Right ventricle myocardium inferior (tissue), 1 donor: Measurements from ENCODE around the gene WDR74. TPM values are rescaled to one million over a fixed set of nuclear protein-coding genes. Genes with fewer than 3 reads are reported as not detected.

Experiments used
- ATAC-seq: fragments of 200-7000 bp; cut with Tn5 transposase; one replicate; pipeline ENCODE4 v1.9.1; 2020; ENCODE audit warnings: mild to moderate bottlenecking, moderate library complexity
- DNase-seq: peaks from one replicate; pipeline ENCODE4 v3.0.0; 2021; ENCODE audit errors: missing footprints
- intact Hi-C: fragments of 100-400 bp; cut with DNase I; formaldehyde crosslinking; loops from one replicate; pipeline ENCODE4 v1.11.0; 2022
- long read RNA-seq: library from polyadenylated mRNA; unstranded; transcript quantifications from one replicate; pipeline ENCODE4 v2.0.0, GENCODE V29; 2021
- total RNA-seq: library from RNA; stranded (reverse); fragmentation: NEBNext Ultra II Directional; extraction: Animal tissue kit (Norgen Biotek cat#: 25700); gene quantifications from one replicate; pipeline ENCODE4 v1.2.1, GENCODE V29; 2021
- donor health status: DM: no; HTN: yes; CAD: no; lungs with severe emphysema.

The WDR74 gene
- total RNA-seq: 25.4 TPM
- long read RNA-seq, transcript WDR74-201 (11 exons, 1,289 nt): major isoform, 13 of 18 reads
- long read RNA-seq, partial matches to known transcripts: 1 of 18 reads
- long read RNA-seq, other reads (novel, unspliced or antisense): 4 of 18 reads

- peak; percentile 77 for ATAC-seq
- peak; percentile 98 for DNase-seq
- intact Hi-C loops: no loop called here
Measured at GRCh38 chr11:62839050-62839945, at the start of gene WDR74. Gene WDR74, minus strand, starts transcription at chr11:62839590. Its CDS starts 20 bp downstream, at chr11:62839570.

DNA sequence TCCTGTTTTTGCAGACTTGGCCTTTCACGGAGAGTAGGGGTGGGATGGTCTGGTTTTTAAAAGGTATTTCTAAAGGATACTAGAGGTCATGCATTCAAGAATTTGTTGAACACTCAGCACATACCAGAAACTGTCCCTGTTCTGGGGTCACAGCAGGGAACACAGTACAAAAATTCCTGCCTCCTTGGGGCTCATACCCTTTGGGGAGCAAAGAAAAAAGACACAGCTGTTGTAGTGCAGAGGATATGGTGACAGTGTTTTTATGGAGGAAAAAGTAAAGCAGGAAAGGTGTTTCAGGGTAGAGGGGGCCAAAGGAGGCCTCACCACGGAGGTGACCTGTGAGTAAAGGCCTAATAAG lies 49.7 kb upstream of the WDR74 start:
- DNase-seq (no peak), ATAC-seq (no peak)
- intact Hi-C loops: no loop called here

GRCh38 chr11:62888406-62888805 lies 49.0 kb upstream of the WDR74 start:
- ATAC-seq: no peak
- intact Hi-C loops: no loop called here

DNA sequence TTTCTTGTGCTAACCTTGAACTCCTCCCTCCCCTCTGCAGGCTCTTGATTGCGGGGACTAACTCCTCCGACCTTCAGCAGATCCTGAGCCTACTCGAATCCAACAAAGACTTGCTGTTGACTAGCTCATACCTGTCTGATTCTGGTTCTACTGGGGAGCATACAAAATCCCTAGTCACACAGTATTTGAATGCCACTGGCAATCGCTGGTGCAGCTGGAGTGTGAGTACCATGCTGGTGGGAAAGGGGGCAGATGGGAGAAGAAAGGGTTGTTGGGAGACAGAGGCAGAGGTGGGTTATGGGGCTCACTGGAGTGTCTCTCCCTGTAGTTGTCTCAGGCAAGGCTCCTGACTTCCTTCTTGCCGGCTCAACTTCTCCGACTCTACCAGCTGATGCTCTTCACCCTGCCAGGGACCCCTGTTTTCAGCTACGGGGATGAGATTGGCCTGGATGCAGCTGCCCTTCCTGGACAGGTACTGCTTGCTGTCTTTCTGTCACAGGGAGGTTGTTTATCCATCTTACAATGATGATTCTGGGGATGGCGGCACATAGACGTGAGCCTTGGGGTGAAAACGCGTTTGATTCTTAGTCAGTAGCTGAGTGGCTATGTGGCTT lies 45.9 kb upstream of the WDR74 start:
- ATAC-seq: no peak
- intact Hi-C loops: no loop called here
- DNase-seq: no peak

More at GRCh38 chr11:62888406-62888805, 49.0 kb upstream of the WDR74 start:
- DNase-seq: no peak

- intact Hi-C loops: no loop called here
- ATAC-seq (no peak), DNase-seq (no peak)
Measured at GRCh38 chr11:62883673-62884072, 44.3 kb upstream of the WDR74 start.

GRCh38 chr11:62882788-62883501 lies 43.6 kb upstream of the WDR74 start:
- no peak for ATAC-seq
- intact Hi-C loops: no loop called here
- no peak for DNase-seq

GRCh38 chr11:62882431-62882749 lies 43.0 kb upstream of the WDR74 start:
- DNase-seq: no peak
- ATAC-seq: no peak
- intact Hi-C loops: no loop called here

DNA sequence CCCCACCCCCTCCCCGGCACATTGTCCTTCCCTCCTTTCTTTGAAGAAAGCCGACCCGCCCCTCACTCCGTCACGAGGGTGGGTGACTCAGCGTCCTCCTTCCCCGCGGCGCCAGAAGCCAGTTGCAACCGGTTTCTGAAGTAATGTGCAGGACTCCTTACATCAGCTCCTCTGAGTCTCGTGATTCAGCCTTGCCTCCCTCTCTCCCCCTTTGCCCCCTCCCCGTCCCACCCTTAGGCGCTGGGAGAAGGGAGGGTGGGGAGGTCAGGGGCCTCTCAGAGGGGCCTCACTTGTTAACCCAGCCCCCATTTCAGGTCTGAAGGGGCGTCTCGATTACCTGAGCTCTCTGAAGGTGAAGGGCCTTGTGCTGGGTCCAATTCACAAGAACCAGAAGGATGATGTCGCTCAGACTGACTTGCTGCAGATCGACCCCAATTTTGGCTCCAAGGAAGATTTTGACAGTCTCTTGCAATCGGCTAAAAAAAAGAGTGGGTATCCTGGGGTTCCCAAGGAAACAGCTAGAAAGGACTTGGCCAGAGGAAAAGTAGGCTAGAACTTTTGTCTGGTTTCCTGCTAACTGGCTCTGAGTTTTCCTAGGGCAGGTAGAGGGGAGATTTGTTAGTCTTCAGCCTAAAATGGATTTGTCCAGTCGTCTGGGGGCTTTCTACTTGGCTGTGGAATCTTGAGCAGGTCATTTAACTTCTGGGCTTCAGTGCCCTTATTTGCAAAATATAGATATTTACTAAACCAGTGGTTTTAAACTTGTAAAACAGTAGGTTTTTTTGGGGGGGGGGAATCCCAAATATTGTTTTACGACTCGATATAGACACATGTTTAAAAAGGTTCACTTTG lies 42.4 kb upstream of the WDR74 start:
- ATAC-seq (peak; percentile 68), DNase-seq (peak; percentile 95)
- intact Hi-C loops: no loop called here

DNA sequence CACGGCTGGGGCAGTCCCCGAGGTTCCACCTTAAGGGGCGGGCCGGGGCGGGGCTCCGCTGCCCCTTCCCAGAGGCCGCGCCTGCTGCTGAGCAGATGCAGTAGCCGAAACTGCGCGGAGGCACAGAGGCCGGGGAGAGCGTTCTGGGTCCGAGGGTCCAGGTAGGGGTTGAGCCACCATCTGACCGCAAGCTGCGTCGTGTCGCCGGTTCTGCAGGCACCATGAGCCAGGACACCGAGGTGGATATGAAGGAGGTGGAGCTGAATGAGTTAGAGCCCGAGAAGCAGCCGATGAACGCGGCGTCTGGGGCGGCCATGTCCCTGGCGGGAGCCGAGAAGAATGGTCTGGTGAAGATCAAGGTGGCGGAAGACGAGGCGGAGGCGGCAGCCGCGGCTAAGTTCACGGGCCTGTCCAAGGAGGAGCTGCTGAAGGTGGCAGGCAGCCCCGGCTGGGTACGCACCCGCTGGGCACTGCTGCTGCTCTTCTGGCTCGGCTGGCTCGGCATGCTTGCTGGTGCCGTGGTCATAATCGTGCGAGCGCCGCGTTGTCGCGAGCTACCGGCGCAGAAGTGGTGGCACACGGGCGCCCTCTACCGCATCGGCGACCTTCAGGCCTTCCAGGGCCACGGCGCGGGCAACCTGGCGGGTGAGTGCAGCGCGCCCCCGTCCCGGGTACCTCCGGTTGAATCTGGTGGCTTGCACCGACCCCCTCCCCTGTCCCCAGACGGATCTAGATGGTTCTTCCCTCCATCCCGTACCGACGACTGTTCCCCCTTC lies 41.6 kb upstream of the WDR74 start, which contains the start of gene SLC3A2:
TSS of gene SLC3A2 (plus strand) at position 94 of the 776 bp plus-strand sequence. CDS start at position 222, 128 bp downstream.
- intact Hi-C loops: no loop called here
- ATAC-seq (peak; percentile 93), DNase-seq (peak; percentile 96)

DNA sequence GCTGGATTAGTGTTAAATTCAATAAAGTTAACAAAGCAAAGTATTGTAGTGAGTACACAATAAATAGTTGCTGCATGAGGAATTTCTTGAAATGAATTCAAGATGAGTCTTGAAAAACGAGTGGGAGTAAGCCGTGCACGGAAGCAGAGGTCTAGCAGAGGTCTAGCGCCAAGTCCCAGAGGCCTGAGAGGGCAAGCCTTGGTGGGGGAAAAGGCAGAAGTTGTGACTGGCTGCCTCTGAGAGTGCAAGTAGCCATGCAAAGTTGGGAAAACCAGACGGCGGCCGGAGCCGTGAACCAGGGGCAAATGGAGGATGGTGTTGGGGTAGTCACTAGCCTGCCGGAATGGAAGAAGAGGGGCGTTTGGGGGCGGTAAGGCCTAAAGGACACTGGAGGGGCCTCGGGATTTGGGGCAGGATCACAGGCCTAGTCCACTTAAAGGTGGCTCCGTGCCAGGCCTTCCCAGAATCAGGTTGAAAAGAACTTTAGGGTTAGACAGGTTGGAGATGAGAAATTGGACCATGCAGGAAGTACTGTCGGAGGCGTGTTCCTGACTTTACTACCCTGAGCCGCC lies 40.9 kb upstream of the WDR74 start:
- peak; percentile 32 for ATAC-seq
- intact Hi-C loops: no loop called here
- DNase-seq: peak; percentile 73

DNA sequence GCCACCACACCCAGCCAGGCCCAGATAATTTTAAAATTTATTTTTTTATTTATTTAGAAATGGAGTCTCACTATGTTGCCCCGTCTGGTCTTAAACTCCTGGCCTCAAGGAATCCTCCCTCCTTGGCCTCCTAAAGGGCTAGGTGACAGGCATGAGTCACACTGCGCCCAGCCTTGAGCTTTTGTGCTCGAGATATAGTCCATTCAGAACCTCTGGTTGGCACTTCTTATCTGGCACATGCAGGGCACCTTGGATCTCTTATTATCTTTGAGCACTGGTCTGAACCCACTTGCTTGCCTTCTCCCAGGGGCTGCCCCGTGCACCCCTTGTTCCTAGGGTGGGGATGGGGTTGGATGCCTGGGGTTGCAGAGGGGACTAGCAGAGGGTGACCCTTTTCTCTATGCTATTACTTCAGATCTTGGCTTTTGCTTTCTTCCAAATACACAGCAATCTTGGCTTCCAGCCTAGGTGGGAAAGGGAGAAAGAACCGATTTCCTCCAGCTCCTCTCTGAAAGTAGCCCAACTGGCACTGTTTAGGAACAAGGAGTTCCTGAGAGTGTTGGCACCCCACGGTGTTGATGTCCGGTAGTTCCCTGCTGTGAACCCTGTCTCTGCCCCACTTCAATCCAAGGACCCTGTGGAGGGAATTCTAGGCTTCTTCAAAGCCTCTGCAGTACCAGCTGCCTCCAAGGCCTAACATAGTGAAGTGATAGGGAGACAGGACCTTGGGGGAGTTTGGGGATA lies 40.0 kb upstream of the WDR74 start:
- no peak for ATAC-seq
- no peak for DNase-seq
- intact Hi-C loops: no loop called here

- ATAC-seq (no peak), DNase-seq (no peak)
- intact Hi-C loops: no loop called here
Measured at GRCh38 chr11:62876712-62877111, 37.3 kb upstream of the WDR74 start.

DNA sequence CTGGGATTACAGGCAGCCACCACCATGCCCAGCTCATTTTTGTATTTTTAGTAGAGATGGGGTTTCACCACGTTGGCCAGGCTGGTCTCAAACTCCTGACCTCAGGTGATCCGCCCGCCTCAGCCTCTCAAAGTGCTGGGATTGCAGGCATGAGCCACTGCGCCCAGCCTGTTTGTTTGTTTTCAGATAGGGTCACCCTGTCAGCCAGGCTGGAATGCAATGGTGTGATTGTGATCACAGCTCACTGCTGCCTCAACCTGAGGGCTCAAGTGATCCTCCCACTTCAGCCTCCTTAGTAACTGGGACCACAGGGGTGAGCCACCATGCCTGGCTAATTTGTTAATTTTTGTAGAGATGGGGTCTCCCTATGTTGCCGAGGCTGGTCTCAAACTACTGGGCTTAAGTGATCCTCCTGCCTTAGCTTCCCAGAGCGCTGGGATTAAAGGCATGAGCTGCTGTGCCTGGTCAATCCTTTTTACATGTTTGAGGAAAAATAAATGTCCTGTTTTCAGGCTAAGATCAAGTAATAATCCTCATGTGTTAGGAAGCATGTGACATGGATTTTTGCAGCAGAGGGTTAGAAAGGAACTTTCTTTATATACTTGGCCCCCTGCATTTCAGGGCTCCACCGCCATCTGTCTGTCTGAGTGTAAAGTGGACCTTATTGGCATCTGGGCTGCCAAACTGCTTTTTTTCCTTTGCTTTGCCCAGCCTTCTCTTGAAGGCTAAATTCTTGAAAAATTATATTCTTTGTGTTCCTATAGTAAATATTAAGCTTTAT lies 36.5 kb upstream of the WDR74 start:
- no peak for DNase-seq
- ATAC-seq: no peak
- intact Hi-C loops: no loop called here

- intact Hi-C loops: no loop called here
- no peak for ATAC-seq
- no peak for DNase-seq
Measured at GRCh38 chr11:62874851-62875250, 35.5 kb upstream of the WDR74 start.

DNA sequence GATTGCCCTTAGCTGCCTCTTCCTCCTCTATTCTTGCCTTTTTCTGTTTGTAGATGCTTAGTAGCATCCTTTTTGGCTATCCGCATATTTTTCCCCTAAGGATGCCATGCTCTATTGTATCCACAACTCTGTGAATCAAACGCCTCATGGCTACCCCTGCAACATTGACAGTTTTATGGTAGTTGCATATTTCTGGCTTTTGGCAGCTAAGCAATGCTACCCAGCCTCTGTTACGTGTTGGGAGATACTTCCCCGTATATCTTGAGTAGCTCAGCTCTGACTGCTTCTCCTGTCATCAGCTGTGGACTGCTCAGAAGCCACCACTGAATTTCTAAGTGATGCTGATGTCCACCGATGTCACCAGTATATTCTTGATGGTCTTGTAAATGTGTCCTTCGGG lies 26.2 kb upstream of the WDR74 start:
- DNase-seq (no peak), ATAC-seq (no peak)
- intact Hi-C loops: loop anchor here (10.0 kb wide), 1 partner anchor 471 kb away; no protein-coding TSS in a partner anchor

- ATAC-seq (no peak), DNase-seq (no peak)
- intact Hi-C loops: loop anchor here (10.0 kb wide), 1 partner anchor 469 kb away; no protein-coding TSS in a partner anchor
Measured at GRCh38 chr11:62863687-62864335, 24.4 kb upstream of the WDR74 start.
